ENCODE measurements around the gene SLC7A1. TPM values are rescaled to one million over a fixed set of nuclear protein-coding genes. Genes with fewer than 3 reads are reported as not detected.

Gene SLC7A1
- total and polyA plus RNA-seq, 2 experiments from 2014 or later: 23.0 to 74.7 TPM

GRCh38 chr13:29503041-29503837, 92.2 kb downstream of the SLC7A1 start (continued):
- TF ChIP-seq ZNF462 (CRISPR knock-in tag; IDR thresholded peaks at IDR 0.05) (no peak), NANOG (IDR thresholded peaks at IDR 0.05; ENCODE audit: borderline replicate concordance) (no peak)

DNA sequence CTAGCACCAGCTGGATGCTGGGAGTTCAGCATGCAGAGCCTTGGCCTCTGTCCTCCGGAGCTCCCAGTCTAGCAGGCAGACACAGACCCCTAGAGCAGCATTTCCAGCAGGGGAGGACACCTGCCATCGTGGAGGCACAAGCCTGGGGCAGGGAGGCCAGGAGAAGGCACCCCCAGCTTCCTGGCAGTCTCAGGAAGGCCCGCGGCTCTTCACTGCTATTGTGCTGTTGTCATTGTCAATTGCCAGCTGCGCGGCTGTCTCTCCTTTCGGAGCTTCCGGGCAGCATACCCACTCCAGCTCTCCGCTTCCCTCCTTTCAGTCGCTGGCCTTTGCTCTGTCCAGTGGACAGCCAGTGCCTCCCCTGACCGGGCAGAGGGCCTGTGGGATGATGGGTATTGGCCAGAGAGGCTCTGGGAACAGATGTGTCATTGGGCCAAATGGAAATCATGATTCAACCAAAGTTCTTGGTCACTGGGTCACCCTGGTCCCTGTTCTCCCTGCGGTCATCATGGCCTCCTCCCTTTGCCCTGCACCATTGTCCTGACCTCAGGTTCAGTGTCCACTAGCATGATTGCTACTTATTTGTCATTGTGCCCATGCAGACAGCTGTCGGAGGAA, 93.0 kb downstream of the SLC7A1 start:
- H3F3A ChIP-seq (replicated peaks; ENCODE audit: low read depth): no peaks in the 10 kb centered on the region
- H3K27me3 Mint-ChIP-seq (ENCODE audit: insufficient read depth, low read depth, poor library complexity): peaks cover 13% of the 10 kb centered on the region
- no peak for DNase-seq (ENCODE audit: low spot score)
- H3K4me3 Mint-ChIP-seq: peak overlapping the region; percentile 50
- H3K27ac Mint-ChIP-seq: peak overlapping the region; percentile 48; the same call in 1 of the 2 replicates
- H3K4me3 ChIP-seq: no peak overlapping the region
- no peaks in the 10 kb centered on the region for H3K9me2 ChIP-seq (ENCODE audit: insufficient read depth)
- H2AFZ ChIP-seq: 0 out of 2 replicates have a peak overlapping the region, but pooled peaks have one; percentile 74
- peaks cover 4% of the 10 kb centered on the region for H3K4me1 Mint-ChIP-seq
- no peaks in the 10 kb centered on the region for H3K79me2 ChIP-seq (replicated peaks; ENCODE audit: insufficient read depth)
- H4K20me1 ChIP-seq (replicated peaks; ENCODE audit: insufficient read depth): no peaks in the 10 kb centered on the region
- H3K4me2 ChIP-seq: peak overlapping the region; percentile 28; the same call in 1 of the 2 replicates
- H3K27ac ChIP-seq (ENCODE audit: low read depth): no peak overlapping the region
- no peaks in the 10 kb centered on the region for H3K27me3 ChIP-seq (ENCODE audit: insufficient read depth)
- no peaks in the 10 kb centered on the region for H3K9me3 Mint-ChIP-seq
- no peaks in the 10 kb centered on the region for H3K36me3 ChIP-seq (ENCODE audit: insufficient read depth)
- ATAC-seq: no peak
- no peaks in the 10 kb centered on the region for H3K36me3 Mint-ChIP-seq (ENCODE audit: low read depth)
- H3K4me1 ChIP-seq (ENCODE audit: insufficient read depth): no peaks in the 10 kb centered on the region
- TF ChIP-seq ETS1 (IDR thresholded peaks at IDR 0.05) (no peak), CTCF (conservative IDR thresholded peaks at IDR 0.05; ENCODE audit: low read depth in 2 of 2) (no peak), POLR2AphosphoS5 (IDR thresholded peaks at IDR 0.05; ENCODE audit: low read depth) (no peak), ZNF331 (CRISPR knock-in tag; IDR thresholded peaks at IDR 0.05; ENCODE audit: low read depth) (no peak), EZH2 (IDR thresholded peaks at IDR 0.05; ENCODE audit: low read depth, unreplicated experiment) (no peak), JUNB (IDR thresholded peaks at IDR 0.05; ENCODE audit: unreplicated experiment) (no peak), ZNF114 (CRISPR knock-in tag; IDR thresholded peaks at IDR 0.05) (no peak)
- TF ChIP-seq, protein P1, sequence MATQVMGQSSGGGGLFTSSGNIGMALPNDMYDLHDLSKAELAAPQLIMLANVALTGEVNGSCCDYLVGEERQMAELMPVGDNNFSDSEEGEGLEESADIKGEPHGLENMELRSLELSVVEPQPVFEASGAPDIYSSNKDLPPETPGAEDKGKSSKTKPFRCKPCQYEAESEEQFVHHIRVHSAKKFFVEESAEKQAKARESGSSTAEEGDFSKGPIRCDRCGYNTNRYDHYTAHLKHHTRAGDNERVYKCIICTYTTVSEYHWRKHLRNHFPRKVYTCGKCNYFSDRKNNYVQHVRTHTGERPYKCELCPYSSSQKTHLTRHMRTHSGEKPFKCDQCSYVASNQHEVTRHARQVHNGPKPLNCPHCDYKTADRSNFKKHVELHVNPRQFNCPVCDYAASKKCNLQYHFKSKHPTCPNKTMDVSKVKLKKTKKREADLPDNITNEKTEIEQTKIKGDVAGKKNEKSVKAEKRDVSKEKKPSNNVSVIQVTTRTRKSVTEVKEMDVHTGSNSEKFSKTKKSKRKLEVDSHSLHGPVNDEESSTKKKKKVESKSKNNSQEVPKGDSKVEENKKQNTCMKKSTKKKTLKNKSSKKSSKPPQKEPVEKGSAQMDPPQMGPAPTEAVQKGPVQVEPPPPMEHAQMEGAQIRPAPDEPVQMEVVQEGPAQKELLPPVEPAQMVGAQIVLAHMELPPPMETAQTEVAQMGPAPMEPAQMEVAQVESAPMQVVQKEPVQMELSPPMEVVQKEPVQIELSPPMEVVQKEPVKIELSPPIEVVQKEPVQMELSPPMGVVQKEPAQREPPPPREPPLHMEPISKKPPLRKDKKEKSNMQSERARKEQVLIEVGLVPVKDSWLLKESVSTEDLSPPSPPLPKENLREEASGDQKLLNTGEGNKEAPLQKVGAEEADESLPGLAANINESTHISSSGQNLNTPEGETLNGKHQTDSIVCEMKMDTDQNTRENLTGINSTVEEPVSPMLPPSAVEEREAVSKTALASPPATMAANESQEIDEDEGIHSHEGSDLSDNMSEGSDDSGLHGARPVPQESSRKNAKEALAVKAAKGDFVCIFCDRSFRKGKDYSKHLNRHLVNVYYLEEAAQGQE (IDR thresholded peaks at IDR 0.05; ENCODE audit: unreplicated experiment): no peak
